H1 (cell line): ENCODE measurements around the gene RRP1B. TPM values are rescaled to one million over a fixed set of nuclear protein-coding genes. Genes with fewer than 3 reads are reported as not detected.

Source experiments
- CTCF ChIA-PET: fragments of 300-600 bp; sonication (Branson Sonifier 250); formaldehyde crosslinking; loops from one replicate; lab custom pipeline; 2021; ENCODE audit not compliant: partially characterized antibody; lab: Charles Lee
- POLR2A ChIA-PET: fragments of 300-600 bp; sonication (Branson Sonifier 250); formaldehyde crosslinking; loops from one replicate; lab custom pipeline; 2021; ENCODE audit warnings: inconsistent platforms; ENCODE audit not compliant: partially characterized antibody; lab: Charles Lee
- DNase-seq, 2 experiments: peaks; one replicate each; pipeline versions ENCODE4 v3.0.0 to v3.0.0-alpha.2; 2010 to 2022; ENCODE audit warnings: low spot score in 2 of 2, low read depth in 1 of 2, mixed read lengths in 1 of 2
- FAIRE-seq: peaks from 2 replicates; lab custom pipeline; 2011; peaks lifted over from hg19 to GRCh38; lab: Jason Lieb, UNC
- H2AFZ ChIP-seq: 2 replicates; pipeline ENCODE4 v1.8.1; 2012; ENCODE audit warnings: low read length, inconsistent platforms
- H2AK5ac ChIP-seq: 2 replicates; pipeline ENCODE4 v1.6.1; 2013; ENCODE audit warnings: low read depth, low read length
- H2BK120ac ChIP-seq: replicated peaks from 2 replicates; pipeline ENCODE3; 2013; ENCODE audit warnings: low read depth, low read length, inconsistent platforms
- H2BK12ac ChIP-seq: 2 replicates; pipeline ENCODE4 v1.6.1; 2013; ENCODE audit warnings: low read depth, low read length
- H2BK15ac ChIP-seq: 2 replicates; pipeline ENCODE4 v1.6.1; 2013; ENCODE audit warnings: low read length
- H2BK20ac ChIP-seq: 2 replicates; pipeline ENCODE4 v1.6.1; 2013; ENCODE audit warnings: low read length
- H2BK5ac ChIP-seq: 2 replicates; pipeline ENCODE4 v1.6.1; 2013; ENCODE audit warnings: low read depth, low read length
- H3K14ac ChIP-seq: 2 replicates; pipeline ENCODE4 v1.6.1; 2013; ENCODE audit warnings: inconsistent platforms; ENCODE audit not compliant: insufficient read length
- H3K18ac ChIP-seq: 2 replicates; pipeline ENCODE4 v1.6.1; 2013; ENCODE audit warnings: low read length; ENCODE audit errors: extremely low read depth
- H3K23ac ChIP-seq: 2 replicates; pipeline ENCODE4 v1.6.1; 2013; ENCODE audit warnings: inconsistent platforms; ENCODE audit not compliant: insufficient read length
- H3K23me2 ChIP-seq: 2 replicates; pipeline ENCODE4 v1.6.1; 2013; ENCODE audit warnings: low read depth, low read length
- H3K27ac ChIP-seq: 2 replicates; pipeline ENCODE4 v1.6.1; 2011; ENCODE audit warnings: low read depth, low read length, inconsistent platforms
- H3K27me3 ChIP-seq, 4 experiments: replicated peaks in 1 of 4; 1 replicate in 1 of 4; 2 replicates in 3 of 4; pipeline versions ENCODE4 v1.6.1 to v1.8.1; 2011 to 2013; ENCODE audit warnings: low read length in 3 of 4, mild to moderate bottlenecking in 3 of 4, inconsistent platforms in 2 of 4, mixed read lengths in 2 of 4, moderate library complexity in 1 of 4; ENCODE audit not compliant: control insufficient read depth in 3 of 4, insufficient read depth in 3 of 4; ENCODE audit errors: extremely low read depth in 1 of 4
- H3K36me3 ChIP-seq, 4 experiments: 2 replicates each; pipeline versions ENCODE4 v1.6.1 to v1.8.1; 2011 to 2013; ENCODE audit warnings: mild to moderate bottlenecking in 4 of 4, low read length in 3 of 4, moderate library complexity in 2 of 4, control low read depth in 1 of 4, inconsistent platforms in 1 of 4; ENCODE audit not compliant: insufficient read depth in 4 of 4, control insufficient read depth in 2 of 4
- H3K4ac ChIP-seq: replicated peaks from 2 replicates; pipeline ENCODE3; 2013; ENCODE audit warnings: low read length, low read depth, mixed read lengths, inconsistent platforms; ENCODE audit not compliant: insufficient read length
- H3K4me1 ChIP-seq, 4 experiments: replicated peaks in 1 of 4; 1 replicate in 1 of 4; 2 replicates in 3 of 4; pipeline versions ENCODE4 v1.6.1 to v1.8.1; 2011 to 2013; ENCODE audit warnings: low read length in 3 of 4, inconsistent platforms in 2 of 4, mixed read lengths in 1 of 4; ENCODE audit not compliant: insufficient read depth in 4 of 4, control insufficient read depth in 3 of 4
- H3K4me2 ChIP-seq, 2 experiments: 2 replicates each; pipeline versions ENCODE4 v1.6.1 to v1.8.1; 2011 to 2013; ENCODE audit warnings: low read depth in 2 of 2, low read length in 2 of 2, control low read depth in 1 of 2, inconsistent platforms in 1 of 2, mild to moderate bottlenecking in 1 of 2; ENCODE audit not compliant: insufficient read depth in 1 of 2
- H3K4me3 ChIP-seq, 4 experiments: fragments of 200-600, 300-600 bp in 1 of 4; sonication (generic), shearing (Covaris generic), sonication (Bioruptor Twin) in 1 of 4; 2 replicates each; pipeline versions ENCODE4 v1.5.1 to v1.8.1; 2011 to 2016; ENCODE audit warnings: low read length in 4 of 4, low read depth in 3 of 4, control low read depth in 2 of 4, inconsistent platforms in 2 of 4, mild to moderate bottlenecking in 2 of 4, mixed read lengths in 1 of 4, moderate library complexity in 1 of 4; ENCODE audit not compliant: insufficient read depth in 2 of 4; ENCODE audit errors: extremely low read depth in 1 of 4
- H3K56ac ChIP-seq: replicated peaks from 2 replicates; pipeline ENCODE3; 2013; ENCODE audit warnings: low read depth, mild to moderate bottlenecking, mixed read lengths, low read length, inconsistent platforms; ENCODE audit not compliant: insufficient read length
- H3K79me1 ChIP-seq: 2 replicates; pipeline ENCODE4 v1.6.1; 2013; ENCODE audit warnings: low read depth, low read length, control low read depth
- H3K79me2 ChIP-seq, 2 experiments: 2 replicates each; pipeline versions ENCODE4 v1.6.1 to v1.8.1; 2012 to 2013; ENCODE audit warnings: low read length in 2 of 2, mild to moderate bottlenecking in 2 of 2, inconsistent platforms in 1 of 2; ENCODE audit not compliant: insufficient read depth in 2 of 2, control insufficient read depth in 1 of 2
- H3K9ac ChIP-seq, 4 experiments: replicated peaks in 1 of 4; 1 replicate in 1 of 4; 2 replicates in 3 of 4; pipeline versions ENCODE4 v1.6.1 to v1.8.1; 2011 to 2013; ENCODE audit warnings: low read depth in 3 of 4, low read length in 3 of 4, control low read depth in 2 of 4, mild to moderate bottlenecking in 2 of 4, moderate library complexity in 2 of 4, inconsistent platforms in 1 of 4; ENCODE audit errors: extremely low read depth in 1 of 4
- H3K9me3 ChIP-seq, 2 experiments: 2 replicates each; pipeline versions ENCODE4 v1.6.1 to v1.8.1; 2012 to 2013; ENCODE audit warnings: mild to moderate bottlenecking in 2 of 2, moderate library complexity in 2 of 2, control low read depth in 1 of 2, inconsistent platforms in 1 of 2, low read depth in 1 of 2, low read length in 1 of 2, mixed read lengths in 1 of 2; ENCODE audit not compliant: insufficient read depth in 2 of 2
- H4K20me1 ChIP-seq, 2 experiments: replicated peaks in 1 of 2; 2 replicates each; pipeline versions ENCODE3 to v1.8.1; 2011 to 2013; ENCODE audit warnings: inconsistent platforms in 2 of 2, low read length in 2 of 2, mild to moderate bottlenecking in 1 of 2; ENCODE audit not compliant: insufficient read depth in 2 of 2, control insufficient read depth in 1 of 2
- H4K5ac ChIP-seq: 2 replicates; pipeline ENCODE4 v1.6.1; 2013; ENCODE audit warnings: low read length, low read depth, mixed read lengths, inconsistent platforms; ENCODE audit not compliant: insufficient read length
- H4K8ac ChIP-seq: 2 replicates; pipeline ENCODE4 v1.8.0; 2013; ENCODE audit warnings: mild to moderate bottlenecking, moderate library complexity, low read length, inconsistent platforms; ENCODE audit not compliant: insufficient read depth; ENCODE audit errors: extremely low read depth
- H4K91ac ChIP-seq: replicated peaks from 2 replicates; pipeline ENCODE3; 2013; ENCODE audit warnings: low read length, mixed read lengths, inconsistent platforms; ENCODE audit not compliant: insufficient read length
- CTCF ChIP-seq, 3 experiments: IDR thresholded peaks; 1 replicate in 2 of 3; 2 replicates in 1 of 3; pipeline versions ENCODE4 v1.5.1 to v1.6.1; 2011; ENCODE audit warnings: low read length in 3 of 3, mild to moderate bottlenecking in 3 of 3, inconsistent platforms in 2 of 3, low read depth in 1 of 3, moderate library complexity in 1 of 3; ENCODE audit not compliant: insufficient read depth in 1 of 3; ENCODE audit errors: control extremely low read depth in 1 of 3
- POLR2A ChIP-seq, 2 experiments: IDR thresholded peaks; 1 replicate in 1 of 2; 2 replicates in 1 of 2; pipeline ENCODE4 v1.6.1; 2011; ENCODE audit warnings: low read depth in 2 of 2, low read length in 2 of 2, mild to moderate bottlenecking in 2 of 2; ENCODE audit errors: control extremely low read depth in 1 of 2
- WGBS, 2 experiments: shearing (Covaris generic) in 1 of 2; methylation state at CpG; one replicate each; pipeline versions ENCODE4 v1.1.6 to v1.1.7; 2013 to 2015; ENCODE audit warnings: low lambda C conversion rate in 2 of 2, mixed read lengths in 2 of 2, inconsistent platforms in 1 of 2, low coverage in 1 of 2, missing lambda C conversion rate in 1 of 2; ENCODE audit not compliant: insufficient replicate concordance in 2 of 2, insufficient coverage in 1 of 2, insufficient read length in 1 of 2; ENCODE audit errors: extremely low coverage in 1 of 2, missing lambda C conversion rate in 1 of 2; 5-methylcytosine and 5-hydroxymethylcytosine counted together
- polyA plus RNA-seq, 7 experiments: library from polyadenylated mRNA; depleted of rRNA in 3 of 7; stranded (reverse) in 5 of 7; unstranded in 2 of 7; fragments of >200 nt in 5 of 7; fragments of 200-250 nt in 2 of 7; gene quantifications; 1 replicate in 5 of 7; 2 replicates in 1 of 7; 4 replicates in 1 of 7; pipeline versions ENCODE4 v1.2.1 to v1.2.3, GENCODE V29; 2011 to 2013; ENCODE audit warnings: missing spikeins in 2 of 7, mixed read lengths in 2 of 7
- total RNA-seq: library from RNA; stranded (reverse); fragmentation: NEBNext Ultra II Directional; extraction: Animal tissue kit (Norgen Biotek cat#: 25700); gene quantifications from 2 replicates; pipeline ENCODE4 v1.2.1, GENCODE V29; 2021

RRP1B gene
- total and polyA plus RNA-seq, 2 of the 8 experiments (the other 6 are each of a cell fraction or from before 2014, with no cell fraction given): 25.8 to 97.3 TPM

DNA sequence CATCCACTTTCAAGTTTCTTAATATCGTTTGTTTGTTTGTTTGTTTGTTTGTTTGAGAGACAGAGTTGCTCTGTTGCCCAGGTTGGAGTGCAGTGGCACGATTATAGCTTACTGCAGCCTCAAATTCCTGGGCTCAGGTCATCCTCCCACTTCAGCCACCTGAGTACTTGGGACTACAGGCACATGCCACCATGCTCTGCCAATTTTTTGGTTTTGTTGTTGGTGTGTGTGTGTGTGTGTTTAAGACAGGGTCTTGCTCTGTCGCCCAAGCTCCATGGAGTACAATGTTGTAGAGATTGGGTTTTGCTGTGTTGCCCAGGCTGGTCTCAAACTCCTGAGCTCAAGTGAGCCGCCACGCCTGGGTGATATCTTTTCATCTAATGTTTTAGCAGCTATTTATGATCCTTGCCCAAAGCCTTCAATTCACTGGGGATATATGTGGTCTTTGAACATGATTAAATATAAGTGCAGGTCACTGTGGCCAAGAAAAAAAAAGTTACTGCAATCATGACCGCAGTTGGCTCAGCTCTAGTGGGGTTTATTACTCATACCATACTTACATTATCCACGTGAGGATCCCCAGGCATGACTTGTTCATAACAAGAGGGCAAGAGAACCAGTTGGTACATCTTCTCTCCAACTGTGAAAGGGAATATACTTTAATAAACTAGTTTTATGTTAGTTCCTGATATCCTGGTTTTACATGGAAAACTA, 8.0 kb downstream of the RRP1B start:
- 91% methylated on average over 7 of the region's 7 CpGs; no CpG with 5 or more reads in 1 of the 2 experiments for WGBS, 2 experiments
- CTCF ChIA-PET: no interaction called here

More for the DNA sequence above, 8.0 kb downstream of the RRP1B start:
- Histone ChIP-seq H4K8ac (no peak overlapping the region), H3K18ac (no peak overlapping the region), H3K23ac (no peak overlapping the region), H3K79me1 (peaks cover 6% of the 10 kb centered on the region), H2BK12ac (no peak overlapping the region), H3K4me1 (peaks cover 0 to 5% (median 2%) of the 10 kb centered on the region in 4 experiments; a peak in 2 of 7 replicates), H3K36me3 (peaks cover 3 to 36% (median 22%) of the 10 kb centered on the region in 4 experiments; a peak in 6 of 8 replicates), H2BK20ac (no peak overlapping the region), H3K4ac (no peak overlapping the region), H2AK5ac (no peak overlapping the region), H2BK120ac (no peak overlapping the region), H3K14ac (no peak overlapping the region), H2BK15ac (no peak overlapping the region), H4K20me1 (peaks cover 4 to 7% of the 10 kb centered on the region in 2 experiments), H3K23me2 (no peaks in the 10 kb centered on the region), H3K4me2 (no peak overlapping the region), H4K5ac (no peak overlapping the region), H3K27me3 (no peaks in the 10 kb centered on the region), H3K79me2 (peaks cover 15 to 81% of the 10 kb centered on the region in 2 experiments), H3K56ac (no peak overlapping the region), H2BK5ac (no peak overlapping the region), H3K9ac (no peak overlapping the region; a peak in 1 of 7 replicates), H3K4me3 (no peak overlapping the region), H3K27ac (no peak overlapping the region), H4K91ac (no peak overlapping the region), H2AFZ (no peak overlapping the region), H3K9me3 (no peaks in the 10 kb centered on the region)
- FAIRE-seq (no peak), DNase-seq (no peak)
- POLR2A ChIA-PET: interaction anchor here (0.9 to 1.6 kb wide), 4 partner anchors 11 to 26 kb away, joined by 3 to 4 read pairs (median 4); no protein-coding TSS in a partner anchor
- TF ChIP-seq CTCF (IDR thresholded peaks at IDR 0.05; ENCODE audit: control extremely low read depth in 1 of 3, insufficient read depth in 1 of 3, low read depth in 1 of 3, low read length in 3 of 3) (no peak), POLR2A (IDR thresholded peaks at IDR 0.05; ENCODE audit: control extremely low read depth in 1 of 2, low read depth in 2 of 2, low read length in 2 of 2) (no peak)
